ENCODE results near the gene STAC. TPM values are rescaled to one million over a fixed set of nuclear protein-coding genes. Genes with fewer than 3 reads are reported as not detected.

STAC gene
- total and polyA plus RNA-seq, 8 donors, result 0.12 to 0.37 (median 0.16) TPM; not detected in 3

GRCh38 chr3:36373084-36373483 is 7.2 kb upstream of the STAC start:
- no peaks in the 10 kb centered on the region for H3K9me3 ChIP-seq
- no peak for TF ChIP-seq CTCF (IDR thresholded peaks at IDR 0.05)
- H3K27me3 ChIP-seq, result no peaks in the 10 kb centered on the region
- no peak for ATAC-seq
- no peak for DNase-seq
- no peaks in the 10 kb centered on the region for H3K4me1 ChIP-seq
- intact Hi-C loops (cut with DNase I), result no loop called here
- H3K36me3 ChIP-seq, result no peaks in the 10 kb centered on the region
- no peak for FAIRE-seq
- no peak overlapping the region for H3K4me3 ChIP-seq
- H3K27ac ChIP-seq, result no peak overlapping the region

GRCh38 chr3:36373666-36374065 is 6.6 kb upstream of the STAC start:
- no peak for TF ChIP-seq CTCF (IDR thresholded peaks at IDR 0.05)
- Histone ChIP-seq H3K27me3 (no peaks in the 10 kb centered on the region), H3K4me3 (no peak overlapping the region), H3K36me3 (no peaks in the 10 kb centered on the region), H3K4me1 (no peaks in the 10 kb centered on the region), H3K9me3 (no peaks in the 10 kb centered on the region), H3K27ac (no peak overlapping the region)
- DNase-seq (no peak), ATAC-seq (no peak), FAIRE-seq (no peak)
- intact Hi-C loops (cut with DNase I), result no loop called here
- 52 to 60% methylated on average over 3 of the region's 3 CpGs for WGBS, 2 donors

GRCh38 chr3:36379872-36380220 is 458 bp upstream of the STAC start:
- no peak for DNase-seq
- WGBS, 2 donors, result 15 to 16% methylated on average over 8 of the region's 8 CpGs
- Histone ChIP-seq H3K4me1 (no peaks in the 10 kb centered on the region), H3K4me3 (peak overlapping the region in 3 of 4 donors; percentile 10 to 39 (median 29)), H3K27ac (no peak overlapping the region), H3K27me3 (peaks cover 0 to 4% (median 0%) of the 10 kb centered on the region in 4 donors), H3K9me3 (no peaks in the 10 kb centered on the region), H3K36me3 (no peaks in the 10 kb centered on the region)
- ATAC-seq, result no peak
- intact Hi-C loops (cut with DNase I), result no loop called here
- no peak for FAIRE-seq
- TF ChIP-seq CTCF (IDR thresholded peaks at IDR 0.05), result no peak

GRCh38 chr3:36381311-36381956 is 1.1 kb downstream of the STAC start:
- H3K36me3 ChIP-seq, result no peaks in the 10 kb centered on the region
- WGBS, 2 donors, result 34 to 43% methylated on average over 8 of the region's 8 CpGs
- peaks cover 0 to 4% (median 0%) of the 10 kb centered on the region in 4 donors for H3K27me3 ChIP-seq
- no peaks in the 10 kb centered on the region for H3K9me3 ChIP-seq
- H3K4me1 ChIP-seq, result no peaks in the 10 kb centered on the region
- H3K4me3 ChIP-seq, result no peak overlapping the region
- ATAC-seq (no peak), DNase-seq (no peak), FAIRE-seq (no peak)
- intact Hi-C loops (cut with DNase I), result no loop called here
- no peak for TF ChIP-seq CTCF (IDR thresholded peaks at IDR 0.05)
- no peak overlapping the region for H3K27ac ChIP-seq

- ATAC-seq (no peak), FAIRE-seq (no peak), DNase-seq (no peak)
- WGBS, 2 donors, result 59 to 75% methylated on average over 1 of the region's 1 CpG
- H3K27ac ChIP-seq, result no peak overlapping the region
- H3K4me3 ChIP-seq, result no peak overlapping the region
- H3K4me1 ChIP-seq, result no peaks in the 10 kb centered on the region
- intact Hi-C loops (cut with DNase I), result no loop called here
- H3K9me3 ChIP-seq, result no peaks in the 10 kb centered on the region
- H3K36me3 ChIP-seq, result no peaks in the 10 kb centered on the region
- TF ChIP-seq CTCF (IDR thresholded peaks at IDR 0.05), result no peak
- no peaks in the 10 kb centered on the region for H3K27me3 ChIP-seq
Observed at GRCh38 chr3:36393563-36393962, 13.3 kb downstream of the STAC start.
